GM19328 (cell line): Measurements from ENCODE around the gene RPS21.
A peak's percentile ranks its signal among the peaks of the same experiment; 100 is the strongest.

Experiments used
- ATAC-seq: cut with Tn5 transposase; IDR thresholded peaks from one replicate; pipeline ENCODE4 v1.9.1; 2021; ENCODE audit warnings: mild to moderate bottlenecking, moderate library complexity; ENCODE audit not compliant: unreplicated experiment

Gene RPS21

GRCh38 chr20:62386383-62387218 lies at the start of gene RPS21:
Gene RPS21 (plus strand): TSS chr20:62387103. CDS start chr20:62387339, 236 bp downstream.
- ATAC-seq = no peak

GRCh38 chr20:62337558-62338293 lies 49.2 kb upstream of the RPS21 start:
- no peak for ATAC-seq

GRCh38 chr20:62338294-62338620 lies 48.6 kb upstream of the RPS21 start:
- no peak for ATAC-seq

GRCh38 chr20:62339647-62340062 lies 47.2 kb upstream of the RPS21 start:
- ATAC-seq = peak; percentile 62

- ATAC-seq = no peak
Observed at GRCh38 chr20:62342910-62343309, 44.0 kb upstream of the RPS21 start.

- ATAC-seq = no peak
Observed at GRCh38 chr20:62344092-62344491, 42.8 kb upstream of the RPS21 start.

GRCh38 chr20:62344782-62345181 lies 42.1 kb upstream of the RPS21 start:
- no peak for ATAC-seq

GRCh38 chr20:62345681-62346370 lies 41.1 kb upstream of the RPS21 start:
- no peak for ATAC-seq

GRCh38 chr20:62346398-62347150 lies 40.3 kb upstream of the RPS21 start:
- no peak for ATAC-seq

- ATAC-seq = no peak
Observed at GRCh38 chr20:62347151-62347404, 39.8 kb upstream of the RPS21 start.

- ATAC-seq = no peak
Observed at GRCh38 chr20:62347445-62347844, 39.5 kb upstream of the RPS21 start.

- ATAC-seq = no peak
Observed at GRCh38 chr20:62348604-62349003, 38.3 kb upstream of the RPS21 start.

- no peak for ATAC-seq
Observed at GRCh38 chr20:62349556-62350097, 37.3 kb upstream of the RPS21 start.

GRCh38 chr20:62350098-62350628 lies 36.7 kb upstream of the RPS21 start:
- no peak for ATAC-seq

- ATAC-seq = no peak
Observed at GRCh38 chr20:62350629-62351422, 36.1 kb upstream of the RPS21 start.

- ATAC-seq = no peak
Observed at GRCh38 chr20:62351469-62352401, 35.2 kb upstream of the RPS21 start.

- no peak for ATAC-seq
Observed at GRCh38 chr20:62352402-62353288, 34.3 kb upstream of the RPS21 start.
